ENCODE results near the gene PARP15. TPM values are rescaled to one million over a fixed set of nuclear protein-coding genes. Genes with fewer than 3 reads are reported as not detected.
"Not testable (repeated sequence)": the region's sequence is repeated elsewhere in the genome, so short reads cannot be mapped to it uniquely, and the experiment has no call there.

PARP15 gene
- total RNA-seq, 4 donors from 2014 or later, result 0.39 to 2.3 (median 0.65) TPM

DNA sequence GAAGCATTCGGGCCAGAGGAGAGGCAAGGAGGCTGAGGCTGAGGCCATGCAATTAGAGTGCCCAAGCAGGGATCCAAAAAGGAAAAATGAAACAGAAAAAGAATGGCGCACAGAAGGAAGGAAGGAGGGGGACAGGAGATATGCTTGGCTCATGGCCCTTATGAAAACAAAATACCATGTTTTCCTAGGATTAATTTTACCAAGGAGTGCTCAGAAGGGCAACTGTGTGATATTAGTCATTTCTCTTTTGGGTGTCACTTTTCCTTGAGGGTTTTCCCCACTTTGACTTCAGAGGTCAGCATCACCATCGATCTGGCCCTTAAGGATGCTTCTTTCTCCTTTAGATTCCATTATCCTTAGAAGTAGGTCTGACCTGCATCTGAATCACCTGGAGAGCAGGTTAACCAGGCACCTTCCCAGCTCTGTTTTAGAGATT is 104.5 kb downstream of the PARP15 start:
- DNase-seq (ENCODE audit: extremely low spot score), result no peak
- peak overlapping the region; percentile 91 to 94 (median 93) for H3K4me3 ChIP-seq
- peaks cover 20 to 46% (median 38%) of the 10 kb centered on the region in 4 donors for H3K4me1 ChIP-seq
- peaks cover 0 to 17% (median under 1%) of the 10 kb centered on the region in 4 donors for H3K36me3 ChIP-seq
- H3K27me3 ChIP-seq, result no peaks in the 10 kb centered on the region
- whole genome bisulfite sequencing, result 74% methylated on average over 3 of the region's 3 CpGs
- TF ChIP-seq POLR2A (IDR thresholded peaks at IDR 0.05; ENCODE audit: low read depth) (no peak), POLR2AphosphoS5 (IDR thresholded peaks at IDR 0.05) (no peak), EP300 (IDR thresholded peaks at IDR 0.05) (no peak)
- TF ChIP-seq, protein P1, sequence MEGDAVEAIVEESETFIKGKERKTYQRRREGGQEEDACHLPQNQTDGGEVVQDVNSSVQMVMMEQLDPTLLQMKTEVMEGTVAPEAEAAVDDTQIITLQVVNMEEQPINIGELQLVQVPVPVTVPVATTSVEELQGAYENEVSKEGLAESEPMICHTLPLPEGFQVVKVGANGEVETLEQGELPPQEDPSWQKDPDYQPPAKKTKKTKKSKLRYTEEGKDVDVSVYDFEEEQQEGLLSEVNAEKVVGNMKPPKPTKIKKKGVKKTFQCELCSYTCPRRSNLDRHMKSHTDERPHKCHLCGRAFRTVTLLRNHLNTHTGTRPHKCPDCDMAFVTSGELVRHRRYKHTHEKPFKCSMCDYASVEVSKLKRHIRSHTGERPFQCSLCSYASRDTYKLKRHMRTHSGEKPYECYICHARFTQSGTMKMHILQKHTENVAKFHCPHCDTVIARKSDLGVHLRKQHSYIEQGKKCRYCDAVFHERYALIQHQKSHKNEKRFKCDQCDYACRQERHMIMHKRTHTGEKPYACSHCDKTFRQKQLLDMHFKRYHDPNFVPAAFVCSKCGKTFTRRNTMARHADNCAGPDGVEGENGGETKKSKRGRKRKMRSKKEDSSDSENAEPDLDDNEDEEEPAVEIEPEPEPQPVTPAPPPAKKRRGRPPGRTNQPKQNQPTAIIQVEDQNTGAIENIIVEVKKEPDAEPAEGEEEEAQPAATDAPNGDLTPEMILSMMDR (IDR thresholded peaks at IDR 0.05), result no peak
- intact Hi-C loops (cut with DNase I), result no loop called here
- H3K9me3 ChIP-seq, result no peaks in the 10 kb centered on the region
- H3K27ac ChIP-seq (replicated peaks in 1 of 4), result peak overlapping the region; percentile 94 to 97 (median 94)

GRCh38 chr3:122682778-122683411 is 105.4 kb downstream of the PARP15 start:
- 90% methylated on average over 11 of the region's 11 CpGs for WGBS
- intact Hi-C loops (cut with DNase I); DNase-seq (ENCODE audit: extremely low spot score); H3K27me3 ChIP-seq; H3K9me3 ChIP-seq: not testable (repeated sequence)
- Histone ChIP-seq H3K4me1 (peaks cover 20 to 46% (median 38%) of the 10 kb centered on the region in 4 donors), H3K27ac (replicated peaks in 1 of 4) (peak overlapping the region in 2 of 4 donors; percentile 18 to 28), H3K36me3 (peaks cover 0 to 24% (median 4%) of the 10 kb centered on the region in 4 donors), H3K4me3 (peak overlapping the region; percentile 8 to 94 (median 54))

DNA sequence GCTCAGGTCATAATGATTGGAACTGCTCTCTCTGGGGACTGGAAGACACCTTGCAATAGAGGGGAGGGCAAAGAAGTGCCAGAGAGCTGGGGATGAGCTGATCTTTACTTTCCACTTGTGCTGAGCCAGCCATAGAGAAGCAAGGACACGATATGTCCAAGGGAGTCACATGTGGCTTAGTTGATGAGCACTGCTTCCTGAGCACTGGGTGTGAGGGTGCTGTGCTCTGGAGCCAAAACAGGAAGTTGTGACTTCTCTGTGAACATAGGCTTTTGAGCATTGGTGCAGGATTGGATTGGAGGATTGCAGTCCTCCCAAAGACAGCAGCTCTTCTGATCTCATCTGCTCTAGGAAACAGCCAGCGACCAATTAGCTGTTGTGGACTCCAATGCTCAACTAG is 109.8 kb downstream of the PARP15 start:
- TF ChIP-seq EP300 (IDR thresholded peaks at IDR 0.05), result no peak
- no peak for TF ChIP-seq POLR2AphosphoS5 (IDR thresholded peaks at IDR 0.05)
- TF ChIP-seq, protein P1 (IDR thresholded peaks at IDR 0.05), result no peak
- no peak for TF ChIP-seq POLR2A (IDR thresholded peaks at IDR 0.05; ENCODE audit: low read depth)
- WGBS, result 93% methylated on average over 2 of the region's 2 CpGs
- H3K4me1 ChIP-seq, result peaks cover 4 to 19% (median 7%) of the 10 kb centered on the region in 4 donors
- H3K9me3 ChIP-seq, result no peaks in the 10 kb centered on the region
- DNase-seq (ENCODE audit: extremely low spot score), result no peak
- H3K27me3 ChIP-seq, result no peaks in the 10 kb centered on the region
- peaks cover 5 to 27% (median 6%) of the 10 kb centered on the region in 4 donors for H3K36me3 ChIP-seq
- intact Hi-C loops (cut with DNase I), result no loop called here
- H3K27ac ChIP-seq (replicated peaks in 1 of 4), result no peak overlapping the region
- no peak overlapping the region for H3K4me3 ChIP-seq

Other genes with a start within 250 kb of the PARP15 start
- gene MIX23, start 194.4 kb upstream of the PARP15 start, total RNA-seq, result 10 to 100 TPM in 3 of 4 donors, 1 to 10 TPM in 1; 6.4 to 21.6 (median 12.7) TPM
- gene FAM162A, start 193.5 kb upstream of the PARP15 start, total RNA-seq, result 10 to 100 TPM; 28.2 to 42.7 (median 32.6) TPM
- gene WDR5B, start 161.6 kb upstream of the PARP15 start, total RNA-seq, result 1 to 10 TPM; 2.5 to 3.3 (median 3.0) TPM
- 10 to 100 TPM; 28.2 to 47.4 (median 45.3) TPM for gene KPNA1, start 62.7 kb upstream of the PARP15 start, total RNA-seq
- 10 to 100 TPM; 16.7 to 24.0 (median 21.3) TPM for gene PARP9, start 13.3 kb upstream of the PARP15 start, total RNA-seq
- gene DTX3L, start 13.3 kb upstream of the PARP15 start, total RNA-seq, result 10 to 100 TPM; 21.6 to 33.5 (median 21.8) TPM
- 10 to 100 TPM; 21.4 to 34.1 (median 22.5) TPM for gene PARP14, start 103.2 kb downstream of the PARP15 start, total RNA-seq
- 10 to 100 TPM in 1 of 4 donors, 1 to 10 TPM in 3; 5.5 to 14.5 (median 8.2) TPM for gene HSPBAP1, start 216.2 kb downstream of the PARP15 start, total RNA-seq
- gene SLC49A4, start 217.4 kb downstream of the PARP15 start, total RNA-seq, result 10 to 100 TPM; 21.2 to 25.7 (median 24.1) TPM

Measured in esophagus muscularis mucosa (tissue), 4 donors.